ENCODE results near the gene NLRP9.

The NLRP9 gene

DNA sequence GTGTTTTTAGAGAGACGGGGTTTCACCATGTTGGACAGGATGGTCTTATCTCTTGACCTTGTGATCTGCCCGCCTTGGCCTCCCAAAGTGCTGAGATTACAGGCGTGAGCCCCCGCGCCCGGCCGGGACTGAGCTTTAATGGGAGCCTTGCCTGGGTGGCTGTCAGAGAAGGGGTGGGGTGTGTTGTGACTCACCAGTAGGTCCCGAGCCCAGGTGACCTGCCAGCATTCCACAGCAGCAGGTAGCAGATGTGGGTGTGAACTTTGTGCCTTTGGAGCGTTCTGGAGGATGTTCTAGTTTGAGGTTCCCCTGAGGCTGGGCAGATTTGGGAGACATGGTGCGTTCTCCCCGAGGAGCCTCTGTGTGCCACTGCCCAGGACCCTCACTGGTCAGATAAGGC lies 70.2 kb downstream of the NLRP9 start:
- H3K4me3 ChIP-seq (ENCODE audit: low read depth, low read length) = no peak overlapping the region
- no peak for DNase-seq (ENCODE audit: low read depth, low spot score)
- in situ Hi-C loops (cut with HindIII; ENCODE audit: low sequenced_read_pairs) = no loop called here
- TF ChIP-seq CTCF (IDR thresholded peaks at IDR 0.05; ENCODE audit: low read depth, low read length) = no peak

GRCh38 chr19:55667511-55667910 lies 70.7 kb downstream of the NLRP9 start:
- H3K4me3 ChIP-seq (ENCODE audit: low read depth, low read length) = no peak overlapping the region
- in situ Hi-C loops (cut with HindIII; ENCODE audit: low sequenced_read_pairs) = no loop called here
- no peak for DNase-seq (ENCODE audit: low read depth, low spot score)

GRCh38 chr19:55667006-55667381 lies 71.2 kb downstream of the NLRP9 start:
- no peak for DNase-seq (ENCODE audit: low read depth, low spot score)
- in situ Hi-C loops (cut with HindIII; ENCODE audit: low sequenced_read_pairs) = no loop called here
- H3K4me3 ChIP-seq (ENCODE audit: low read depth, low read length) = no peak overlapping the region
- TF ChIP-seq CTCF (IDR thresholded peaks at IDR 0.05; ENCODE audit: low read depth, low read length) = no peak

More at GRCh38 chr19:55667511-55667910, 70.7 kb downstream of the NLRP9 start:
- TF ChIP-seq CTCF (IDR thresholded peaks at IDR 0.05; ENCODE audit: low read depth, low read length) = no peak

DNA sequence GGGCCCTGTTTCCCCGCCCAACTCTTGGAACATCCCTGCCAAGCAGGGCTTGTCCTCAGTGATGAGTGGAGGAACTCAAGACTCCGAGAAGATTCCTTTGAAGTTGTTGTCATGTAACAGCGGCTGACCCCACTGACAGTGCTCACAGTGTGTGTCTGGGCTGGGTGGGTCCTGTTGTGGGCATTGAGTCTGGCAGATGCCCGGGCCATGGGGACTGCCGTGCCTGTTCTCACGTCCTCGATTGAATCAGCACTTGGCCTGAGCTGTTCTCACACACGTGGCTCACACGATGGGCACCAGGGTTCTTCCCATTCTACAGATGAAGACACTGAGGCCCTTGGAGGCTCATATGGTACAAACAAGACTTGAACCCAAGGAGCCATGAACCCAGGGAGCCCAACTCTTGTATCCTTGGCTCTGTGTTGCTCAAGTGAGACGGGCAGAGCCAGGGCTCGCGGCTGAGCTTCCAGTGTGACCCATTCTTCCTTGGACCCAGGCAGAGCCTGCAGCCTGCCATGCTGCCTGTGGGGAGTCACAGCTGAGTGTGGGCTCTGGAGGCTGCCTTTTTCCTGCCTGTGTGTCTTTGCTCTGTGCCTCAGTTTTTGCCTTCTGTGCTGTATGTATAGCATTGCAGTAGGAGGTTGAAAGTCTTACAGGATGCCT lies 71.7 kb downstream of the NLRP9 start:
- no peak for DNase-seq (ENCODE audit: low read depth, low spot score)
- TF ChIP-seq CTCF (IDR thresholded peaks at IDR 0.05; ENCODE audit: low read depth, low read length) = no peak
- in situ Hi-C loops (cut with HindIII; ENCODE audit: low sequenced_read_pairs) = no loop called here
- H3K4me3 ChIP-seq (ENCODE audit: low read depth, low read length) = no peak overlapping the region

- no peak for TF ChIP-seq CTCF (IDR thresholded peaks at IDR 0.05; ENCODE audit: low read depth, low read length)
- in situ Hi-C loops (cut with HindIII; ENCODE audit: low sequenced_read_pairs) = no loop called here
- no peak for DNase-seq (ENCODE audit: low read depth, low spot score)
- no peak overlapping the region for H3K4me3 ChIP-seq (ENCODE audit: low read depth, low read length)
These were observed 74.2 kb downstream of the NLRP9 start for GRCh38 chr19:55663846-55664536.

DNA sequence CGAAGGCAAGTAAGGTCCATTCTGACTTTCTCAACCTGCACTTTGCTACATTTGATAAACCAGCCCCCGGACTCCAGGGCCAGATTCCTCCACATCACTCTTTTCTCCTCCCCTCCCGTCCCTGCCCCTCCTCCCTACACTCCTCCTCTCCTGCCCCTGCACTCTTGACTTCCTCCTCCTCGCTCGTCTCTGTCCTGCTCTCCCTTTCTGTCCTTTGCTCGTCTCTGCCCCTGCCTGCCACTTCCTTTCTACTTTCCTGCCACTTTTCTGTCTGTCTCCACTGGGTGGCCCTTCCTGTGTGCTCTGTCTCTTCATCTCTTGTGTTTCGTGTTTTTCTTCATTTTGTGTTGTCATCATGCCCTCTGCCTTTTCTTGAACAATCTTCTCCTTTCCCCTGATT lies 76.4 kb downstream of the NLRP9 start:
- H3K4me3 ChIP-seq (ENCODE audit: low read depth, low read length) = no peak overlapping the region
- in situ Hi-C loops (cut with HindIII; ENCODE audit: low sequenced_read_pairs) = no loop called here
- TF ChIP-seq CTCF (IDR thresholded peaks at IDR 0.05; ENCODE audit: low read depth, low read length) = no peak
- DNase-seq (ENCODE audit: low read depth, low spot score) = no peak
